A549 (cell line): ENCODE data around the gene RBBP8. TPM values are rescaled to one million over a fixed set of nuclear protein-coding genes. Genes with fewer than 3 reads are reported as not detected.

Experiments
- ATAC-seq, 2 experiments: fragments of 200-7000 bp in 1 of 2; fragments of >200 bp in 1 of 2; cut with Nextera tagmentation in 1 of 2; cut with Tn5 transposase in 1 of 2; 3 replicates each; pipeline versions ENCODE4 v1.8.0 to v1.9.1; 2018 to 2020; ENCODE audit warnings: mild to moderate bottlenecking in 1 of 2, moderate library complexity in 1 of 2
- CTCF ChIA-PET: fragments of 300-600 bp; sonication (Branson Sonifier 250); formaldehyde crosslinking; extraction: SDS; loops from one replicate; lab custom pipeline; 2021; ENCODE audit warnings: antibody characterized with exemption, inconsistent platforms; lab: Yijun Ruan, JAX
- POLR2A ChIA-PET: fragments of 350-600 bp; formaldehyde crosslinking; extraction: SDS; loops from one replicate; lab custom pipeline; 2021; ENCODE audit warnings: antibody characterized with exemption, inconsistent platforms; lab: Yijun Ruan, JAX
- DNase-seq, 2 experiments: peaks; one replicate each; pipeline versions ENCODE4 v3.0.0 to v3.0.0-alpha.2; 2011 to 2016; ENCODE audit warnings: low read depth in 1 of 2, low spot score in 1 of 2
- FAIRE-seq: peaks from 2 replicates; lab custom pipeline; 2011; peaks lifted over from hg19 to GRCh38; lab: Jason Lieb, UNC
- H3K27ac ChIP-seq, 2 experiments: fragments of >200 bp; sonication (Bioruptor Twin); formaldehyde crosslinking; 3 replicates each; pipeline ENCODE4 v1.5.1; 2016 to 2017
- H3K4me1 ChIP-seq: fragments of >200 bp; sonication (Bioruptor Twin); formaldehyde crosslinking; 3 replicates; pipeline ENCODE4 v1.6.1; 2016
- H3K4me2 ChIP-seq: fragments of >200 bp; sonication (Bioruptor Twin); formaldehyde crosslinking; 3 replicates; pipeline ENCODE4 v1.6.1; 2016
- H3K4me3 ChIP-seq: fragments of >200 bp; sonication (Bioruptor Twin); formaldehyde crosslinking; 3 replicates; pipeline ENCODE4 v1.5.1; 2016
- H3K9me3 ChIP-seq: fragments of >200 bp; sonication (Bioruptor Twin); formaldehyde crosslinking; 3 replicates; pipeline ENCODE4 v1.6.1; 2016
- ATOH8 ChIP-seq: fragments of 250-450 bp; sonication (Bioruptor Pico); IDR thresholded peaks from 2 replicates; pipeline ENCODE4 v1.5.0; 2020; ENCODE audit warnings: low read depth, mild to moderate bottlenecking, moderate library complexity
- CHD4 ChIP-seq: fragments of 200-600 bp; sonication (generic); IDR thresholded peaks from 2 replicates; pipeline ENCODE4 v1.6.1; 2016; ENCODE audit warnings: antibody characterized with exemption, mild to moderate bottlenecking, borderline replicate concordance
- E2F6 ChIP-seq: IDR thresholded peaks from 2 replicates; pipeline ENCODE4 v1.6.1; 2012; ENCODE audit warnings: low read depth, borderline replicate concordance
- EHF ChIP-seq: fragments of 250-450 bp; sonication (Bioruptor Pico); IDR thresholded peaks from 2 replicates; pipeline ENCODE4 v1.5.0; 2020; ENCODE audit warnings: mild to moderate bottlenecking
- EHMT2 ChIP-seq: fragments of 200-600 bp; sonication (generic); IDR thresholded peaks from 2 replicates; pipeline ENCODE4 v1.6.1; 2016; ENCODE audit warnings: antibody characterized with exemption, low read depth, mild to moderate bottlenecking, moderate library complexity
- FOSB ChIP-seq: fragments of 250-450 bp; sonication (Bioruptor Pico); IDR thresholded peaks from 2 replicates; pipeline ENCODE4 v1.5.0; 2020; ENCODE audit warnings: mild to moderate bottlenecking, moderate library complexity
- FOSL2 ChIP-seq, 2 experiments: fragments of 450-650 bp in 1 of 2; fragments of >200 bp in 1 of 2; sonication (Bioruptor Twin) in 1 of 2; formaldehyde crosslinking; IDR thresholded peaks; 2 replicates each; pipeline versions ENCODE4 v1.5.0 to v1.6.1; 2016 to 2020; ENCODE audit warnings: mild to moderate bottlenecking in 1 of 2, moderate library complexity in 1 of 2
- GATA3 ChIP-seq: IDR thresholded peaks from 2 replicates; pipeline ENCODE4 v1.6.1; 2012; ENCODE audit warnings: borderline replicate concordance
- HOXB5 ChIP-seq: fragments of 250-450 bp; sonication (Bioruptor Pico); IDR thresholded peaks from 2 replicates; pipeline ENCODE4 v1.5.0; 2020; ENCODE audit warnings: mild to moderate bottlenecking, moderate library complexity
- JUNB ChIP-seq: fragments of >200 bp; sonication (Bioruptor Twin); formaldehyde crosslinking; IDR thresholded peaks from 2 replicates; pipeline ENCODE4 v1.6.1; 2016
- MAX ChIP-seq: IDR thresholded peaks from 2 replicates; pipeline ENCODE4 v1.6.1; 2012
- POLR2A ChIP-seq: IDR thresholded peaks from 2 replicates; pipeline ENCODE4 v1.6.1; 2012; ENCODE audit warnings: mild to moderate bottlenecking, low read length
- SREBF2 ChIP-seq: fragments of 450-650 bp; IDR thresholded peaks from 2 replicates; pipeline ENCODE4 v1.6.1; 2014; ENCODE audit warnings: mild to moderate bottlenecking, moderate library complexity
- TFCP2L1 ChIP-seq: fragments of 250-450 bp; sonication (Bioruptor Pico); IDR thresholded peaks from 2 replicates; pipeline ENCODE4 v1.5.0; 2021; ENCODE audit warnings: mild to moderate bottlenecking
- ZC3H11A ChIP-seq: fragments of 450-650 bp; IDR thresholded peaks from 2 replicates; pipeline ENCODE4 v1.6.1; 2014; ENCODE audit warnings: antibody characterized with exemption, mild to moderate bottlenecking
- ZNF302 ChIP-seq: fragments of 250-450 bp; sonication (Bioruptor Pico); IDR thresholded peaks from 2 replicates; pipeline ENCODE4 v1.9.0; 2021; ENCODE audit warnings: inconsistent platforms, mild to moderate bottlenecking, moderate library complexity
- ZSCAN20 ChIP-seq: fragments of 250-450 bp; sonication (Bioruptor Pico); IDR thresholded peaks from 2 replicates; pipeline ENCODE4 v1.8.0; 2022; ENCODE audit warnings: mild to moderate bottlenecking, moderate library complexity
- WGBS: methylation state at CpG from one replicate; pipeline ENCODE4 v1.1.6; 2017; ENCODE audit errors: missing lambda C conversion rate; 5-methylcytosine and 5-hydroxymethylcytosine counted together
- polyA plus RNA-seq, 4 experiments: library from polyadenylated mRNA; depleted of rRNA in 3 of 4; stranded (reverse); fragments of >200 nt; fragmentation: RNase III in 1 of 4; extraction: RNeasy Plus Mini Kit Qiagen cat#74134 plus additional on column Dnase treatment in 1 of 4; gene quantifications; 2 replicates in 3 of 4; 3 replicates in 1 of 4; pipeline ENCODE4 v1.2.3, GENCODE V29; 2011 to 2017

Gene RBBP8
- polyA plus RNA-seq, 2 of the 4 experiments (the other 2 are of a cell fraction) = 26.8 to 65.4 TPM

- 94% methylated on average over 1 of the region's 1 CpG for WGBS
- Histone ChIP-seq H3K9me3 (no peaks in the 10 kb centered on the region), H3K4me2 (no peak overlapping the region), H3K27ac (no peak overlapping the region), H3K4me3 (no peak overlapping the region), H3K4me1 (peaks cover 16% of the 10 kb centered on the region)
- no peak for DNase-seq
- ChIA-PET POLR2A (no interaction called here), CTCF (no interaction called here)
- no peak for ATAC-seq
- no peak for FAIRE-seq
- no peak for TF ChIP-seq POLR2A
- no peak for TF ChIP-seq ATOH8 (CRISPR knock-in tag)
- TF ChIP-seq SREBF2 = no peak
- TF ChIP-seq ZC3H11A = no peak
- no peak for TF ChIP-seq EHF (CRISPR knock-in tag)
- TF ChIP-seq CHD4 = no peak
- TF ChIP-seq FOSL2 (IDR thresholded peaks at IDR 0.05) = no peak
- no peak for TF ChIP-seq FOSL2 (CRISPR knock-in tag; IDR thresholded peaks at IDR 0.05)
- no peak for TF ChIP-seq EHMT2
- TF ChIP-seq ZNF302 (CRISPR knock-in tag) = no peak
- no peak for TF ChIP-seq MAX
- no peak for TF ChIP-seq GATA3
- no peak for TF ChIP-seq ZSCAN20
Observed at GRCh38 chr18:22975508-22975907, 42.4 kb downstream of the RBBP8 start.

GRCh38 chr18:22977847-22978701 lies 44.9 kb downstream of the RBBP8 start:
- TF ChIP-seq MAX (no peak), TFCP2L1 (no peak), FOSB (CRISPR knock-in tag) (no peak), FOSL2 (IDR thresholded peaks at IDR 0.05) (no peak), FOSL2 (CRISPR knock-in tag; IDR thresholded peaks at IDR 0.05) (peak; percentile 92), JUNB (peak; percentile 52)
- no peak for FAIRE-seq
- peak; percentile 29 to 43 for DNase-seq
- no peaks in the 10 kb centered on the region for H3K9me3 ChIP-seq
- no peak overlapping the region for H3K4me3 ChIP-seq
- H3K27ac ChIP-seq = peak overlapping the region; percentile 54 to 77
- peaks cover 19% of the 10 kb centered on the region for H3K4me1 ChIP-seq
- peak in 1 of 2 experiments; percentile 45; a peak in 1 of 6 replicates for ATAC-seq
- H3K4me2 ChIP-seq = peak overlapping the region; percentile 67
- ChIA-PET POLR2A (interaction anchor here (0.7 kb wide), 1 partner anchor 8 kb away, joined by 5 read pairs; no protein-coding TSS in a partner anchor), CTCF (interaction anchor here (0.5 to 2.4 kb wide), 6 partner anchors 23 to 274 kb away, joined by 3 to 9 read pairs (median 3); no protein-coding TSS in a partner anchor)
- WGBS = 39% methylated on average over 5 of the region's 5 CpGs

- DNase-seq (no peak), ATAC-seq (no peak), FAIRE-seq (no peak)
- H3K4me1 ChIP-seq = peaks cover 20% of the 10 kb centered on the region
- ChIA-PET CTCF (interaction anchor here (2.4 kb wide), 1 partner anchor 182 kb away, joined by 11 read pairs; no protein-coding TSS in a partner anchor), POLR2A (no interaction called here)
- no peaks in the 10 kb centered on the region for H3K9me3 ChIP-seq
- no peak overlapping the region for H3K27ac ChIP-seq
- no peak overlapping the region for H3K4me2 ChIP-seq
- WGBS = 89% methylated on average over 1 of the region's 1 CpG
- no peak overlapping the region for H3K4me3 ChIP-seq
- no peak for TF ChIP-seq E2F6
- no peak for TF ChIP-seq MAX
- TF ChIP-seq ZC3H11A = no peak
- no peak for TF ChIP-seq HOXB5 (CRISPR knock-in tag)
Observed at GRCh38 chr18:22980394-22980793, 47.3 kb downstream of the RBBP8 start.
